GM12865 (cell line): ENCODE data around the gene TAC4.

Experiments used
- DNase-seq: peaks from one replicate; pipeline ENCODE4 v3.0.0; 2010; ENCODE audit warnings: low read depth
- H3K4me3 ChIP-seq: 2 replicates; pipeline ENCODE4 v1.5.1; 2011; ENCODE audit warnings: mild to moderate bottlenecking, low read depth, low read length, control low read depth
- CTCF ChIP-seq: IDR thresholded peaks from 2 replicates; pipeline ENCODE4 v1.5.1; 2011; ENCODE audit warnings: low read length, control low read depth, low read depth, inconsistent platforms; ENCODE audit not compliant: insufficient read depth; ENCODE audit errors: missing control alignments

The TAC4 gene

GRCh38 chr17:49848019-49848473, at the start of gene TAC4:
TAC4 (minus strand) TSS chr17:49848069; CDS start chr17:49848017, 52 bp downstream.
- no peak for DNase-seq
- TF ChIP-seq CTCF, result no peak
- no peak within 1 kb of the TSS for H3K4me3 ChIP-seq

- no peak for TF ChIP-seq CTCF
- no peak overlapping the region for H3K4me3 ChIP-seq
- DNase-seq, result no peak
Observed at GRCh38 chr17:49896860-49897259, 49.0 kb upstream of the TAC4 start.

- no peak overlapping the region for H3K4me3 ChIP-seq
- no peak for DNase-seq
- TF ChIP-seq CTCF, result no peak
Observed at GRCh38 chr17:49896222-49896621, 48.4 kb upstream of the TAC4 start.

GRCh38 chr17:49895812-49896211, 47.9 kb upstream of the TAC4 start:
- TF ChIP-seq CTCF, result no peak
- no peak for DNase-seq
- no peak overlapping the region for H3K4me3 ChIP-seq

GRCh38 chr17:49894761-49895160, 46.9 kb upstream of the TAC4 start:
- no peak overlapping the region for H3K4me3 ChIP-seq
- no peak for DNase-seq
- TF ChIP-seq CTCF, result no peak

- TF ChIP-seq CTCF, result no peak
- no peak overlapping the region for H3K4me3 ChIP-seq
- DNase-seq, result no peak
Observed at GRCh38 chr17:49891694-49892389, 44.0 kb upstream of the TAC4 start.

GRCh38 chr17:49891271-49891670, 43.4 kb upstream of the TAC4 start:
- no peak overlapping the region for H3K4me3 ChIP-seq
- TF ChIP-seq CTCF, result no peak
- no peak for DNase-seq
